ENCODE data around the gene PDK2.

PDK2 gene

GRCh38 chr17:50103252-50103651 is 8.1 kb downstream of the PDK2 start:
- Histone ChIP-seq H4K20me1 (ENCODE audit: low read depth, low read length) (no peaks in the 10 kb centered on the region), H3K9ac (ENCODE audit: low read length) (no peak overlapping the region), H3K9me2 (replicated peaks; ENCODE audit: insufficient read depth, low read length) (no peaks in the 10 kb centered on the region), H3K9me3 (ENCODE audit: insufficient read depth, low read length) (no peaks in the 10 kb centered on the region), H3K4me3 (ENCODE audit: insufficient read depth, low read length, poor library complexity, severe bottlenecking) (no peak overlapping the region), H3K27ac (ENCODE audit: low read depth, low read length) (no peak overlapping the region), H3K27me3 (ENCODE audit: low read length) (no peaks in the 10 kb centered on the region), H3K36me3 (ENCODE audit: low read length) (no peaks in the 10 kb centered on the region), H3F3A (ENCODE audit: insufficient read depth) (no peaks in the 10 kb centered on the region), H2AFZ (ENCODE audit: low read depth, low read length, severe bottlenecking) (no peak overlapping the region), H3K4me2 (ENCODE audit: low read depth, low read length, poor library complexity, severe bottlenecking) (no peak overlapping the region), H3K79me2 (ENCODE audit: insufficient read depth, low read length) (no peaks in the 10 kb centered on the region)
- TF ChIP-seq CTCF (IDR thresholded peaks at IDR 0.05; ENCODE audit: insufficient read depth, low read length, poor library complexity, severe bottlenecking): no peak
- TF ChIP-seq EZH2phosphoT487 (conservative IDR thresholded peaks at IDR 0.05; ENCODE audit: low read length): no peak

- TF ChIP-seq EZH2phosphoT487 (conservative IDR thresholded peaks at IDR 0.05; ENCODE audit: low read length) (no peak), CTCF (IDR thresholded peaks at IDR 0.05; ENCODE audit: insufficient read depth, low read length, poor library complexity, severe bottlenecking) (no peak)
- no peaks in the 10 kb centered on the region for H3K9me3 ChIP-seq (ENCODE audit: insufficient read depth, low read length)
- H3K36me3 ChIP-seq (ENCODE audit: low read length): no peaks in the 10 kb centered on the region
- H4K20me1 ChIP-seq (ENCODE audit: low read depth, low read length): no peaks in the 10 kb centered on the region
- H3K79me2 ChIP-seq (ENCODE audit: insufficient read depth, low read length): no peaks in the 10 kb centered on the region
- H3F3A ChIP-seq (ENCODE audit: insufficient read depth): no peaks in the 10 kb centered on the region
- H3K27me3 ChIP-seq (ENCODE audit: low read length): no peaks in the 10 kb centered on the region
- no peak overlapping the region for H2AFZ ChIP-seq (ENCODE audit: low read depth, low read length, severe bottlenecking)
- H3K9me2 ChIP-seq (replicated peaks; ENCODE audit: insufficient read depth, low read length): no peaks in the 10 kb centered on the region
- H3K4me3 ChIP-seq (ENCODE audit: insufficient read depth, low read length, poor library complexity, severe bottlenecking): no peak overlapping the region
- H3K4me2 ChIP-seq (ENCODE audit: low read depth, low read length, poor library complexity, severe bottlenecking): no peak overlapping the region
- H3K27ac ChIP-seq (ENCODE audit: low read depth, low read length): no peak overlapping the region
- H3K9ac ChIP-seq (ENCODE audit: low read length): no peak overlapping the region
Observed at GRCh38 chr17:50103941-50104340, 8.8 kb downstream of the PDK2 start.

GRCh38 chr17:50105811-50106210 is 10.7 kb downstream of the PDK2 start:
- H3K36me3 ChIP-seq (ENCODE audit: low read length): no peaks in the 10 kb centered on the region
- H3K9ac ChIP-seq (ENCODE audit: low read length): no peak overlapping the region
- no peaks in the 10 kb centered on the region for H3K27me3 ChIP-seq (ENCODE audit: low read length)
- no peak overlapping the region for H3K4me2 ChIP-seq (ENCODE audit: low read depth, low read length, poor library complexity, severe bottlenecking)
- H3K9me2 ChIP-seq (replicated peaks; ENCODE audit: insufficient read depth, low read length): no peaks in the 10 kb centered on the region
- no peaks in the 10 kb centered on the region for H3F3A ChIP-seq (ENCODE audit: insufficient read depth)
- H3K9me3 ChIP-seq (ENCODE audit: insufficient read depth, low read length): no peaks in the 10 kb centered on the region
- no peak overlapping the region for H3K4me3 ChIP-seq (ENCODE audit: insufficient read depth, low read length, poor library complexity, severe bottlenecking)
- TF ChIP-seq EZH2phosphoT487 (conservative IDR thresholded peaks at IDR 0.05; ENCODE audit: low read length) (no peak), CTCF (IDR thresholded peaks at IDR 0.05; ENCODE audit: insufficient read depth, low read length, poor library complexity, severe bottlenecking) (no peak)
- no peak overlapping the region for H3K27ac ChIP-seq (ENCODE audit: low read depth, low read length)
- H3K79me2 ChIP-seq (ENCODE audit: insufficient read depth, low read length): no peaks in the 10 kb centered on the region
- no peak overlapping the region for H2AFZ ChIP-seq (ENCODE audit: low read depth, low read length, severe bottlenecking)
- H4K20me1 ChIP-seq (ENCODE audit: low read depth, low read length): no peaks in the 10 kb centered on the region
